ENCODE measurements around the gene PYGM. TPM values are rescaled to one million over a fixed set of nuclear protein-coding genes. Genes with fewer than 3 reads are reported as not detected.

PYGM gene
- total RNA-seq, 3 donors from 2014 or later: 2.0 to 21.1 (median 2.8) TPM

GRCh38 chr11:64788321-64789215, 28.8 kb upstream of the PYGM start:
- Histone ChIP-seq H3K4me1 (ENCODE audit: low read depth) (peaks cover 16% of the 10 kb centered on the region), H3K4me3 (no peak overlapping the region), H3K9me3 (no peaks in the 10 kb centered on the region), H3K36me3 (ENCODE audit: low read depth) (no peaks in the 10 kb centered on the region)
- intact Hi-C loops (cut with DNase I, micrococcal nuclease): no loop called here
- TF ChIP-seq CTCF (IDR thresholded peaks at IDR 0.05): no peak
- DNase-seq: peak in 1 of 3 donors; percentile 44
- no peak for ATAC-seq

- Histone ChIP-seq H3K4me1 (ENCODE audit: low read depth) (peaks cover 16% of the 10 kb centered on the region), H3K9me3 (no peaks in the 10 kb centered on the region), H3K4me3 (no peak overlapping the region), H3K36me3 (ENCODE audit: low read depth) (no peaks in the 10 kb centered on the region)
- intact Hi-C loops (cut with DNase I, micrococcal nuclease): no loop called here
- peak; percentile 81 for ATAC-seq
- TF ChIP-seq CTCF (IDR thresholded peaks at IDR 0.05): peak; percentile 55
- peak; percentile 75 to 90 (median 85) for DNase-seq
Measured at GRCh38 chr11:64787526-64788320, 27.9 kb upstream of the PYGM start.

- ATAC-seq (no peak), DNase-seq (peak in 1 of 3 donors; percentile 35)
- H3K9me3 ChIP-seq: no peaks in the 10 kb centered on the region
- no peak for TF ChIP-seq CTCF (IDR thresholded peaks at IDR 0.05)
- intact Hi-C loops (cut with DNase I, micrococcal nuclease): no loop called here
- no peaks in the 10 kb centered on the region for H3K36me3 ChIP-seq (ENCODE audit: low read depth)
- peaks cover 16% of the 10 kb centered on the region for H3K4me1 ChIP-seq (ENCODE audit: low read depth)
- H3K4me3 ChIP-seq: no peak overlapping the region
Measured at GRCh38 chr11:64786308-64786707, 26.5 kb upstream of the PYGM start.

- peaks cover 18% of the 10 kb centered on the region for H3K4me1 ChIP-seq (ENCODE audit: low read depth)
- no peaks in the 10 kb centered on the region for H3K9me3 ChIP-seq
- intact Hi-C loops (cut with DNase I, micrococcal nuclease): no loop called here
- DNase-seq (no peak), ATAC-seq (peak; percentile 78)
- no peak for TF ChIP-seq CTCF (IDR thresholded peaks at IDR 0.05)
- no peak overlapping the region for H3K4me3 ChIP-seq
- H3K36me3 ChIP-seq (ENCODE audit: low read depth): no peaks in the 10 kb centered on the region
Measured at GRCh38 chr11:64784813-64785581, 25.2 kb upstream of the PYGM start.

Measured in mucosa of descending colon (tissue), 3 donors.